Measurements from ENCODE around the gene CCDC178. TPM values are rescaled to one million over a fixed set of nuclear protein-coding genes. Genes with fewer than 3 reads are reported as not detected.

The CCDC178 gene
- total RNA-seq, 1 experiment from 2014 or later = not detected

- Histone ChIP-seq H3K27me3 (ENCODE audit: control insufficient read depth, insufficient read depth, low read length) (no peaks in the 10 kb centered on the region), H3K36me3 (replicated peaks; ENCODE audit: control insufficient read depth, insufficient read depth, low read length) (no peaks in the 10 kb centered on the region), H3K4me3 (ENCODE audit: insufficient read depth, low read depth, low read length) (no peak overlapping the region)
- no peak for DNase-seq
These were observed 340.9 kb downstream of the CCDC178 start for GRCh38 chr18:33099626-33100025.

DNA sequence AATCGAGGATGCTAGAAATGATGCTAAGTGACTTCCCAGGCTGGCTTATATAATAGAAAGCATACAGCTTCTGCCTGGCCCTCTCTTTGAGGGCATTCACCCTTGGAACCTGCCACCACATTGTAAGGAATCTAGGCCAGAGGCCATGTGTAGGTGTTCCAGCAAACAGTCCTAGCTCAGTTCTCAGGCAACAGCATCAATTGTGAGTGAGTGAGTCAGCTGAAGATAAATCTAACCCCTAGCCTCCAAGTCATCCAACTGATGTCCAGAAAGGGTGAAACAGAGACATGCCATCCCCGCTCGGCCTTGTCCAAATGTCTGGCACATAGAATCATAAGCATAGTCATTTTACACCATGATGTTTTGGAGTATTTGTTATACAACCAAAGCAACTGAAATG lies 343.4 kb downstream of the CCDC178 start:
- H3K27me3 ChIP-seq (ENCODE audit: control insufficient read depth, insufficient read depth, low read length) = no peaks in the 10 kb centered on the region
- no peak overlapping the region for H3K4me3 ChIP-seq (ENCODE audit: insufficient read depth, low read depth, low read length)
- H3K36me3 ChIP-seq (replicated peaks; ENCODE audit: control insufficient read depth, insufficient read depth, low read length) = no peaks in the 10 kb centered on the region
- DNase-seq = no peak

DNA sequence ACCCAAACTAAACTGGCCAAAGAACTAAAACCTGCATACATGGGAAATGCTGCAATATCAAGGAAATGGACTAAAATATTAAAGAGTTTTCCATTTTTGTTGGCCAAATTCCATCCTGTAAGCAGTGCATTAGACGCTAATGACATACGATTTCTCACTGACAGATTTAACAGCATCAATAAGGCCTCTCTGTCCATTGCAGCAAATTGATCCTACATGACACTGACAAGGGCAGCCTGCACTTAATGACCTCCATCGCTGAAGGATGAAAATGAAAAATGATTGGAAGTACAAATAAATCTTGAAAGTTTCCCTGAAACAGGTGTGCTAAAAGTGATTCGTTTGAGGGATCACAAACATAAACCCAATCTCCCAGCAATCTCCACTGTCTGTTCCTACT lies 350.1 kb downstream of the CCDC178 start:
- H3K4me3 ChIP-seq (ENCODE audit: insufficient read depth, low read depth, low read length) = no peak overlapping the region
- no peaks in the 10 kb centered on the region for H3K36me3 ChIP-seq (replicated peaks; ENCODE audit: control insufficient read depth, insufficient read depth, low read length)
- no peaks in the 10 kb centered on the region for H3K27me3 ChIP-seq (ENCODE audit: control insufficient read depth, insufficient read depth, low read length)
- no peak for DNase-seq

GRCh38 chr18:33076601-33077000 lies 363.9 kb downstream of the CCDC178 start:
- Histone ChIP-seq H3K27me3 (ENCODE audit: control insufficient read depth, insufficient read depth, low read length) (no peaks in the 10 kb centered on the region), H3K4me3 (ENCODE audit: insufficient read depth, low read depth, low read length) (no peak overlapping the region), H3K36me3 (replicated peaks; ENCODE audit: control insufficient read depth, insufficient read depth, low read length) (no peaks in the 10 kb centered on the region)
- DNase-seq = no peak

DNA sequence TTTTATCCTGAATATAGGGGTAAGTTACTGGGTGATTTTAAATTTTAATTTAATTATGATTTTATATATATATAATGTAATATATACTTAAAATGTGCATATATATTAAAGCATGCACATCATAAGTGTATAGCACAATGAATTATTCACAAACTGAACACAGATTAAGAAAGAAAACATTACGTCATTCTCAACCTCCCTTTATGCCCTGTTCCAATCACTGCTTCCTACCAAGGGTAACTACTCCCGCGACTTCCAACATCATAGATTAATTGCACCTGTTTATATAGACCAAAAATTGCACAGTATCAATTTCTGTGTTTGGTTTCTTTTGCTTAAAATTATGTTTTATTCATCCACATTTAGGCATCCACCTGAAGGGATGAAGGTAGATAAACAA lies 366.4 kb downstream of the CCDC178 start:
- DNase-seq = no peak
- no peaks in the 10 kb centered on the region for H3K36me3 ChIP-seq (replicated peaks; ENCODE audit: control insufficient read depth, insufficient read depth, low read length)
- H3K27me3 ChIP-seq (ENCODE audit: control insufficient read depth, insufficient read depth, low read length) = no peaks in the 10 kb centered on the region
- H3K4me3 ChIP-seq (ENCODE audit: insufficient read depth, low read depth, low read length) = no peak overlapping the region

GRCh38 chr18:33062834-33063364 lies 377.6 kb downstream of the CCDC178 start:
- no peaks in the 10 kb centered on the region for H3K27me3 ChIP-seq (ENCODE audit: control insufficient read depth, insufficient read depth, low read length)
- H3K4me3 ChIP-seq (ENCODE audit: insufficient read depth, low read depth, low read length) = no peak overlapping the region
- no peaks in the 10 kb centered on the region for H3K36me3 ChIP-seq (replicated peaks; ENCODE audit: control insufficient read depth, insufficient read depth, low read length)
- DNase-seq = no peak

DNA sequence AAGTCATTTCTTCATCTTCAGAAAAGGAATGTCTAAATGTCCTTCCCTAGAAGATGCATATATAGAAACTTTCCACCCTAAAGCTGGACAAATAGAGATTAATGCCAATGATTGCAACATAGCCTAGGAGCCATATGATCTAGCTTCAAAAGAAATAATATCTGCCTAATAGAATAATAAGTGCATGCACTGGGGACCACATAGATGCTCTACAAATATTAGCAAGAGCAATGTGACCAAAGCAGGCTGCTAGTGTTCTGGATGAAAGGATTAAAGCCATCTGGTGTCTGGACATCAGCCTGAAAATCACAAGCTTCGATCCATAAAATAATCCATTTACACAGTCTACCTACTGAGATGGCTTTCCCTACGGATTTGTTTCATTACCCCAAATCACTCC lies 387.6 kb downstream of the CCDC178 start:
- H3K4me3 ChIP-seq (ENCODE audit: insufficient read depth, low read depth, low read length) = no peak overlapping the region
- no peaks in the 10 kb centered on the region for H3K36me3 ChIP-seq (replicated peaks; ENCODE audit: control insufficient read depth, insufficient read depth, low read length)
- no peak for DNase-seq
- no peaks in the 10 kb centered on the region for H3K27me3 ChIP-seq (ENCODE audit: control insufficient read depth, insufficient read depth, low read length)

GRCh38 chr18:33051407-33051806 lies 389.1 kb downstream of the CCDC178 start:
- no peaks in the 10 kb centered on the region for H3K36me3 ChIP-seq (replicated peaks; ENCODE audit: control insufficient read depth, insufficient read depth, low read length)
- no peak overlapping the region for H3K4me3 ChIP-seq (ENCODE audit: insufficient read depth, low read depth, low read length)
- no peaks in the 10 kb centered on the region for H3K27me3 ChIP-seq (ENCODE audit: control insufficient read depth, insufficient read depth, low read length)
- DNase-seq = no peak

GRCh38 chr18:33040213-33040612 lies 400.3 kb downstream of the CCDC178 start:
- no peak overlapping the region for H3K4me3 ChIP-seq (ENCODE audit: insufficient read depth, low read depth, low read length)
- DNase-seq = no peak

DNA sequence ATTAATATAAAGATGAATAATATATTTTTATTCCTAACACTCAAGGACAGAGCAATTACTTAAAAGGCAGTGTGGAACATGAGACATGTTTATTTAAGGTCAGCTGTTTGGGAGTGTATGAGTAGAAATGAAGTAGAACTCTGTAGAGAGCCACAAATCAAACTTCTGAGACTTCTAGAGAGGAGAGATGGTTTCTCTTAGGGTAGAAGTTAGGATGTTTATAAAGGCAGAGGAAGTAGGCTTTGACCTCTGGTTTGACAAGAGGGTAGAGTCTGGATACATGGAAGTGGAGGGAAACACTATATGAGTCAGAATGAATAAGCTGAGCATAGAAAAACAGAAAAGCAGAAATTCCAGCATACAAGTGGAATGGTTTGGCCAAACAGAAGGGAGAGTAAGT lies 405.6 kb downstream of the CCDC178 start:
- H3K4me3 ChIP-seq (ENCODE audit: insufficient read depth, low read depth, low read length) = no peak overlapping the region
- DNase-seq = no peak
- H3K36me3 ChIP-seq (replicated peaks; ENCODE audit: control insufficient read depth, insufficient read depth, low read length) = no peaks in the 10 kb centered on the region
- H3K27me3 ChIP-seq (ENCODE audit: control insufficient read depth, insufficient read depth, low read length) = no peaks in the 10 kb centered on the region

More at GRCh38 chr18:33040213-33040612, 400.3 kb downstream of the CCDC178 start:
- Histone ChIP-seq H3K27me3 (ENCODE audit: control insufficient read depth, insufficient read depth, low read length) (no peaks in the 10 kb centered on the region), H3K36me3 (replicated peaks; ENCODE audit: control insufficient read depth, insufficient read depth, low read length) (no peaks in the 10 kb centered on the region)

GRCh38 chr18:33034212-33034611 lies 406.3 kb downstream of the CCDC178 start:
- no peak for DNase-seq
- no peaks in the 10 kb centered on the region for H3K36me3 ChIP-seq (replicated peaks; ENCODE audit: control insufficient read depth, insufficient read depth, low read length)
- no peaks in the 10 kb centered on the region for H3K27me3 ChIP-seq (ENCODE audit: control insufficient read depth, insufficient read depth, low read length)
- H3K4me3 ChIP-seq (ENCODE audit: insufficient read depth, low read depth, low read length) = no peak overlapping the region

- H3K36me3 ChIP-seq (replicated peaks; ENCODE audit: control insufficient read depth, insufficient read depth, low read length) = no peaks in the 10 kb centered on the region
- H3K27me3 ChIP-seq (ENCODE audit: control insufficient read depth, insufficient read depth, low read length) = no peaks in the 10 kb centered on the region
- peak; percentile 1 for DNase-seq
- no peak overlapping the region for H3K4me3 ChIP-seq (ENCODE audit: insufficient read depth, low read depth, low read length)
These were observed 418.2 kb downstream of the CCDC178 start for GRCh38 chr18:33022370-33022769.

DNA sequence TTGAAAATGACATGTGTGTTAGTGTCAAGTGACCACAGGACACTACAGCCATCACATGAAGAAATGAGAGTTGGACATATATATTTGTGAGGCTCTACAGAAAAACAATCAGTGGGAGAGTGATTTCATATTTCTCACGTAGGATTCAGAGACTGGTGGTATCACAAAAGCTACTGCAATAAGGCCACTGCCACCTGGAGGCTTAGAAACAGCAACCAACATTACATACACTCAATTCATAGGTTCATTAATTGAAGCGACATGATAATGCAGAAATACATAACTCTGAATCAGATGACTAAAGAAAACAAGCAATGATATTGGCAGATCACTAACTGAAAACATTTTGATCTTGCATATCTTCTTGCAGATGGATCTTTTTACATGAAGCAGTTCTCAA lies 419.6 kb downstream of the CCDC178 start:
- Histone ChIP-seq H3K27me3 (ENCODE audit: control insufficient read depth, insufficient read depth, low read length) (no peaks in the 10 kb centered on the region), H3K4me3 (ENCODE audit: insufficient read depth, low read depth, low read length) (no peak overlapping the region), H3K36me3 (replicated peaks; ENCODE audit: control insufficient read depth, insufficient read depth, low read length) (no peaks in the 10 kb centered on the region)
- DNase-seq = no peak

- no peak overlapping the region for H3K4me3 ChIP-seq (ENCODE audit: insufficient read depth, low read depth, low read length)
- DNase-seq = no peak
- no peaks in the 10 kb centered on the region for H3K36me3 ChIP-seq (replicated peaks; ENCODE audit: control insufficient read depth, insufficient read depth, low read length)
- H3K27me3 ChIP-seq (ENCODE audit: control insufficient read depth, insufficient read depth, low read length) = no peaks in the 10 kb centered on the region
These were observed 426.3 kb downstream of the CCDC178 start for GRCh38 chr18:33014060-33014796.

GRCh38 chr18:33010149-33010548 lies 430.4 kb downstream of the CCDC178 start:
- Histone ChIP-seq H3K27me3 (ENCODE audit: control insufficient read depth, insufficient read depth, low read length) (no peaks in the 10 kb centered on the region), H3K36me3 (replicated peaks; ENCODE audit: control insufficient read depth, insufficient read depth, low read length) (no peaks in the 10 kb centered on the region), H3K4me3 (ENCODE audit: insufficient read depth, low read depth, low read length) (no peak overlapping the region)
- DNase-seq = peak; percentile 3
